NCI-H187 (cell line): ENCODE results near the gene MST1.

Source experiments
- DNase-seq, 2 experiments: peaks; one replicate each; lab custom pipeline; 2025; lab: John Stamatoyannopoulos, UW

The MST1 gene

GRCh38 chr3:49689046-49689907, at the start of gene MST1, which contains the start of gene RNF123:
TSS of gene MST1 (minus strand) at chr3:49689474. CDS start at chr3:49688691, 783 bp downstream.
TSS of gene RNF123 (plus strand) at chr3:49689557. CDS start at chr3:49691166, 1,609 bp downstream.
- DNase-seq = no peak

- no peak for DNase-seq
These were observed 48.9 kb upstream of the MST1 start for GRCh38 chr3:49738067-49738713.

- no peak for DNase-seq
These were observed 45.5 kb upstream of the MST1 start for GRCh38 chr3:49734752-49735151.

GRCh38 chr3:49733551-49733950, 44.3 kb upstream of the MST1 start:
- no peak for DNase-seq

GRCh38 chr3:49732597-49732996, 43.3 kb upstream of the MST1 start:
- DNase-seq = no peak

- DNase-seq = no peak
These were observed 40.8 kb upstream of the MST1 start for GRCh38 chr3:49729966-49730609.

GRCh38 chr3:49727924-49728361, 38.7 kb upstream of the MST1 start:
- no peak for DNase-seq

GRCh38 chr3:49727154-49727923, 38.1 kb upstream of the MST1 start:
- DNase-seq = no peak

GRCh38 chr3:49725906-49726681, 36.8 kb upstream of the MST1 start:
- DNase-seq = no peak

- DNase-seq = no peak
These were observed 35.3 kb upstream of the MST1 start for GRCh38 chr3:49724586-49724985.

GRCh38 chr3:49723628-49724551, 34.6 kb upstream of the MST1 start, which contains the start of gene GMPPB:
TSS of gene GMPPB (minus strand) at chr3:49723951. CDS start at chr3:49723726, 225 bp downstream.
- DNase-seq = peak; percentile 37 to 84

GRCh38 chr3:49723296-49723627, 34.0 kb upstream of the MST1 start:
- DNase-seq = peak in 1 of 2 experiments; percentile 10

GRCh38 chr3:49722896-49723295, 33.6 kb upstream of the MST1 start:
- no peak for DNase-seq

GRCh38 chr3:49721896-49722781, 32.9 kb upstream of the MST1 start:
- no peak for DNase-seq

- no peak for DNase-seq
These were observed 32.3 kb upstream of the MST1 start for GRCh38 chr3:49721596-49721895.

- DNase-seq = no peak
These were observed 31.8 kb upstream of the MST1 start for GRCh38 chr3:49720855-49721595.

- peak; percentile 34 to 87 for DNase-seq
These were observed 30.1 kb upstream of the MST1 start, which contains the start of gene AMIGO3 for GRCh38 chr3:49719214-49719884. TSS of gene AMIGO3 (minus strand) at chr3:49719684. CDS start at chr3:49719465, 219 bp downstream.

GRCh38 chr3:49718858-49719213, 29.6 kb upstream of the MST1 start:
- no peak for DNase-seq
